GM19455 (cell line): Measurements from ENCODE around the gene TRAF7.

ENCODE experiments used
- ATAC-seq: cut with Tn5 transposase; IDR thresholded peaks from one replicate; pipeline ENCODE4 v1.9.1; 2021; ENCODE audit not compliant: unreplicated experiment

Gene TRAF7

GRCh38 chr16:2180962-2181923, 25.7 kb downstream of the TRAF7 start:
- ATAC-seq, result no peak

- ATAC-seq, result no peak
Measured at GRCh38 chr16:2181952-2182351, 26.4 kb downstream of the TRAF7 start.

- no peak for ATAC-seq
Measured at GRCh38 chr16:2183671-2184070, 28.1 kb downstream of the TRAF7 start.

- no peak for ATAC-seq
Measured at GRCh38 chr16:2184346-2184745, 28.8 kb downstream of the TRAF7 start.

- ATAC-seq, result no peak
Measured at GRCh38 chr16:2184962-2185361, 29.4 kb downstream of the TRAF7 start.

GRCh38 chr16:2186064-2186463, 30.5 kb downstream of the TRAF7 start:
- ATAC-seq, result no peak

GRCh38 chr16:2186505-2186904, 30.9 kb downstream of the TRAF7 start:
- ATAC-seq, result no peak

- no peak for ATAC-seq
Measured at GRCh38 chr16:2187212-2187611, 31.6 kb downstream of the TRAF7 start.

GRCh38 chr16:2188395-2188794, 32.8 kb downstream of the TRAF7 start:
- no peak for ATAC-seq

GRCh38 chr16:2189252-2189893, 33.8 kb downstream of the TRAF7 start:
- no peak for ATAC-seq

GRCh38 chr16:2190002-2190658, 34.5 kb downstream of the TRAF7 start:
- no peak for ATAC-seq

GRCh38 chr16:2190659-2191445, 35.3 kb downstream of the TRAF7 start:
- no peak for ATAC-seq

GRCh38 chr16:2191446-2191706, 35.8 kb downstream of the TRAF7 start:
- no peak for ATAC-seq

GRCh38 chr16:2194166-2194834, 38.7 kb downstream of the TRAF7 start:
- ATAC-seq, result no peak

GRCh38 chr16:2194852-2195321, 39.3 kb downstream of the TRAF7 start:
- ATAC-seq, result no peak

- no peak for ATAC-seq
Measured at GRCh38 chr16:2195322-2196161, 40.0 kb downstream of the TRAF7 start.

GRCh38 chr16:2196162-2196980, 40.8 kb downstream of the TRAF7 start, which contains the start of gene CASKIN1:
TSS of gene CASKIN1 (minus strand) at chr16:2196605. CDS start at chr16:2196432, 173 bp downstream.
- ATAC-seq, result no peak

GRCh38 chr16:2196981-2197511, 41.5 kb downstream of the TRAF7 start:
- no peak for ATAC-seq
